Skeletal muscle satellite cell (primary cell): ENCODE data around the gene AMFR.

Experiments
- H3K27me3 ChIP-seq: 2 replicates; pipeline ENCODE4 v1.7.0; 2013; ENCODE audit warnings: low read length; ENCODE audit not compliant: control insufficient read depth, insufficient read depth
- H3K36me3 ChIP-seq: 2 replicates; pipeline ENCODE4 v1.7.0; 2013; ENCODE audit warnings: mild to moderate bottlenecking, control low read depth, low read length; ENCODE audit not compliant: insufficient read depth
- H3K4me1 ChIP-seq: 2 replicates; pipeline ENCODE4 v1.7.0; 2013; ENCODE audit warnings: low read length; ENCODE audit not compliant: control insufficient read depth, insufficient read depth
- H3K4me2 ChIP-seq: 2 replicates; pipeline ENCODE4 v1.7.0; 2013; ENCODE audit warnings: mild to moderate bottlenecking, low read length
- H3K4me3 ChIP-seq: 2 replicates; pipeline ENCODE4 v1.7.0; 2013; ENCODE audit warnings: low read length
- H3K9ac ChIP-seq: 2 replicates; pipeline ENCODE4 v1.7.0; 2013; ENCODE audit warnings: mild to moderate bottlenecking, low read depth, low read length, moderate library complexity
- H3K9me3 ChIP-seq: replicated peaks from 2 replicates; pipeline ENCODE4 v1.7.0; 2013; ENCODE audit warnings: mild to moderate bottlenecking, control low read depth, low read length

AMFR gene

DNA sequence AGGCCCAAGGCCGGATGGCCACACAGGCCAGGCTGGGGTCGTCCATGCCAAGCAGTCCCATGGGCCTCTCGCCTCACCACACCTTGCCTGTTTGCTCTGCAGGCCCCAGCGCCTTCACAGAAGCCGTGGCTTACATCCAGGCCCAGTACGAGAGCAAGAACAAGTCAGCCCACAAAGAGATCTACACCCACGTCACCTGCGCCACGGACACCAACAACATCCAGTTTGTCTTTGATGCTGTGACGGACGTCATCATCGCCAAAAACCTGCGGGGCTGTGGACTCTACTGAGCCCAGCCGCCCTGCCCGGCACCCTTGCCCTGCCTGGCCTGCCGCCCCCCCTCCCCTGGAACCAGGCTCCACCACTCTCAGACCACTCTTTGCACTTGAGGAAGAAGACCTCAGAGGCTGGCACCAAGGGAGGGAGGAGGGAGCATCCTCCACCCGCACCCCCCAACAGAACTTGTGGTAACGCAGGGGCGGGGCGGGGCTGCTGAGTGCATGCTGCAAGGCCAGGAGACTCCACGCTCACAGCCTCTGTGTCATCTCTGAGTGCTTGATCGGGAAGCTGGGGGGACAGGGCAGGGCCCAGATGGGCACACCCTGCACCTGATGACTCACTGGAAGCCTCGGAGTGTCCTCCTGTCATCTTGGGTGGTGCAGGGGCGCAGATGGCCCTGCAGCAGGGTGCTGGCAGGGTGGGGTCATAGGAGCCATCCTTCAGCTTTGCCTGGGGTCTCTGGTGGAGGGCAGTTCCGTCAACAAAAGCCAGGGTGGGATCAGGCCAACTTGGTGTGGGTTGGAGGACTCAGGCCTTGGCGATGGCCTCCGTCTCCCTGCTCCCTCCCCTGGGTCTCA, 81.5 kb downstream of the AMFR start:
- Histone ChIP-seq H3K9ac (no peak overlapping the region), H3K9me3 (no peaks in the 10 kb centered on the region), H3K4me2 (no peak overlapping the region)

DNA sequence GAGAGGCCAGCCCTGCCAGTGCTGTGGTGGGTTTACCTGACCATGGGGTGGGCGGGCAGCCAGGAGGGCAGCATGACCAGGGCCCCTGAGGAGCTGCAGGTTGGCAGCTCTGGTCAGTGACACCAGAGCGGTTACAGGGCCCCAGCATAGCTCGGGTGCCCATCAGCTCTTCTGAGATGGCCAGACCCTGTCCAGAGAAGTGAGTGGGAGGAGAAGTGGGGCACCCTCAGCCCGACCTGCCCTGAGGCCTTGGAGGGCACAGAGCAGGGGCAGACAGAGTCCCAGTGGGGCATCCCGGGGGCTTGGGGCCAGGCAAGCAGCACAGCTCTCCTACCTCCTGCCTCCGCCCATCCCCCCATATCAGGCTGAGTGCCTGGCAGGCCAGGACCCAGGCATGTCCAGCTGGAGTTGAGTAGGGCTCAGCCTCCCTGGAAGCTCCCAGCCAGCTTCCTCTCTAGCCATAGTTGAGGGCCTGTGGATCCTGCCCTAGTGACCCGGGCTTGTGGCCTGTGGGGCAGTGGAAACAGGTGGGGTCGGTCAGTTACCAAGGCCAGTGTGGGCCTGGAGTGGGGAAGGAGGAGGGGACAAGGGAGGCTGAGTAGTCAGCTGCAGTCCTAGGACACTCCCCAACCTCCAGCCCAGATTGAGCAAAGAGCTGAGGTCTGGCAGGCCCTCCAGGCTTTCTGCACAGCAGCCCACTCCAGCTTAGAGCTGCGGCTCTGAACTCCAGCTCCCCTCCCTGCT, 83.5 kb downstream of the AMFR start:
- Histone ChIP-seq H3K9ac (no peak overlapping the region), H3K9me3 (no peaks in the 10 kb centered on the region), H3K4me1 (no peaks in the 10 kb centered on the region), H3K4me3 (no peak overlapping the region), H3K4me2 (no peak overlapping the region), H3K36me3 (no peaks in the 10 kb centered on the region), H3K27me3 (no peaks in the 10 kb centered on the region)

More for the DNA sequence above, 81.5 kb downstream of the AMFR start:
- Histone ChIP-seq H3K27me3 (no peaks in the 10 kb centered on the region), H3K36me3 (no peaks in the 10 kb centered on the region), H3K4me3 (no peak overlapping the region), H3K4me1 (no peaks in the 10 kb centered on the region)

DNA sequence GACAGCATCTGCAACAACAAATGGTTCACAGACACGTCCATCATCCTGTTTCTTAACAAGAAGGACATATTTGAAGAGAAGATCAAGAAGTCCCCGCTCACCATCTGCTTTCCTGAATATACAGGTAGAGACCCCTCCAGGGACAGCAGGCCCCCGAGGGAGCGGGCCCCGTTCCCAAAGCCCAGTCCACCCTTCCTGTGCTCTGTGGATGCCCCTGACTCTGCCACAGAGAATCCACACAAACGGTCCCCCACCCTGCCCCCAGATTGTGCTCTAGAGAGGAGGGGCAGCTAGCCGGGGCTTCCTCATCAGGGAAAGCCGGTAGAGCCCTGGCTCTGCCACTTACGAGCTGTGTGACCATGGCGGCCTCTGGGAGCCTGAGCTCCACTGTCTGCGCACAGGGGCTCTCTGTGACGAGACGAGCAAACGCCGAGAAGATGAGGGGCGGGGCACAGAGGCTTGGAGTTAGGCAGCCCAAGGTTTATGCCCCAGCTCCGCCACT, 84.4 kb downstream of the AMFR start:
- Histone ChIP-seq H3K36me3 (no peaks in the 10 kb centered on the region), H3K27me3 (no peaks in the 10 kb centered on the region), H3K4me3 (no peak overlapping the region), H3K4me1 (no peaks in the 10 kb centered on the region), H3K9ac (no peak overlapping the region), H3K4me2 (no peak overlapping the region), H3K9me3 (no peaks in the 10 kb centered on the region)

DNA sequence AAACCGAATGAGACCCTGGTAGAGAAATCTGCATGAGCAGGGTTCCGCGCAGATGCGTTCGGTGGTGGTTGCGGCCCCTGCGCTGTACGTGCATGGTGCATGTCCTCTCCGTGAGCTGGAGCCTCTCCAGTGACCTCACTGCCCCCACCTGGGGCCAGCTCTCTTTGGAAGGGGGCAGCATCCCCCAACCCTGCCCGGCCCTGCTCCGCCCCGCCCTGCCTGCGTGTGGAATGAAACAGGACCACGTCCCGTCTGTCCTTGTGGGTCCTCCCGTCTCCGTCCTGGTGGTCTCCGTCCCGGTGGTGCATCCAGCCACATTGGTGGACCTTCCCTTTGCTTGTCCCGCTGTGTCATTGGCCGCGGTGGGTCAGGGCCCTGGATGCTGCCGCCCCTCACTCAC, 84.9 kb downstream of the AMFR start:
- Histone ChIP-seq H3K4me3 (no peak overlapping the region), H3K4me1 (no peaks in the 10 kb centered on the region), H3K36me3 (no peaks in the 10 kb centered on the region), H3K9ac (no peak overlapping the region), H3K9me3 (no peaks in the 10 kb centered on the region), H3K4me2 (no peak overlapping the region), H3K27me3 (no peaks in the 10 kb centered on the region)

DNA sequence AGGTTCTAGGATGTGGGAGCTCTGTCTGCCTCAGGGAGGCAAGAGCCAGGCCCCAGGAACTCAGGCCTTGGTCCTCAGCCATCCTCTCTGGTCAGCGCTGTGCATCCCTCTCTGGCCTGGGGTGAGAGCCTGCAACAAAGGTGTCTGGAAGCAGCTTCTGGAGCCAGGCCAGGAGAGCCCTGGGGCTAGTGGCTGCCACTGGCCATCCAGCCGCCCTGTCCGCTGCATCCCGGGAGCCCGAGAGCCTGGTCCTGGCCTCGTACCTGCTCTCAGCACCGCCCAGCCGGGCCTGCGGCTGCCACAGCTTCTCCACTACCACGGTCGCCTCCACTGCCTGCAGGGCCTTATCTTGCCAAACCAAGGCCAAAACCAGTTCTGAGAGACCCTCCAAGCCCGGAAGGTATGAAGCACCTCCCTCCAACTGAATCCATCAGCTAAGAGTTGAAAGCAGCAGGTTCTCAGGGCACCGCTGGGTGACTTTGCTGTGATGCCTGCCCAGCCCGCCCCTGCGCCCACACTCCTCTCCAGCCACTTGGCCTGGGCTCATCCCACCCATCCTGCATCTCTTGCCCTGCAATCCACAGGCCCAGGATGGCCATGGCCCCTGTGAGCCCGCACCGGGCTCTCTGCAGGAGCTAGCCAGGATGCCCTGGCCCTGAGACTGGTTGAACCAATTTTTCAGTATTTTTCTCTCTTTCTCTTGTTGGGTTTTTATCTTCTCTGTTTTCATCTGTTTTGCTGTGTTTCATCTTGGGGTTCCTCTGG, 85.7 kb downstream of the AMFR start:
- no peak overlapping the region for H3K9ac ChIP-seq
- H3K9me3 ChIP-seq, result no peaks in the 10 kb centered on the region
- H3K4me2 ChIP-seq, result no peak overlapping the region
- H3K4me1 ChIP-seq, result no peaks in the 10 kb centered on the region
- H3K27me3 ChIP-seq, result no peaks in the 10 kb centered on the region
- H3K4me3 ChIP-seq, result no peak overlapping the region
- no peaks in the 10 kb centered on the region for H3K36me3 ChIP-seq

DNA sequence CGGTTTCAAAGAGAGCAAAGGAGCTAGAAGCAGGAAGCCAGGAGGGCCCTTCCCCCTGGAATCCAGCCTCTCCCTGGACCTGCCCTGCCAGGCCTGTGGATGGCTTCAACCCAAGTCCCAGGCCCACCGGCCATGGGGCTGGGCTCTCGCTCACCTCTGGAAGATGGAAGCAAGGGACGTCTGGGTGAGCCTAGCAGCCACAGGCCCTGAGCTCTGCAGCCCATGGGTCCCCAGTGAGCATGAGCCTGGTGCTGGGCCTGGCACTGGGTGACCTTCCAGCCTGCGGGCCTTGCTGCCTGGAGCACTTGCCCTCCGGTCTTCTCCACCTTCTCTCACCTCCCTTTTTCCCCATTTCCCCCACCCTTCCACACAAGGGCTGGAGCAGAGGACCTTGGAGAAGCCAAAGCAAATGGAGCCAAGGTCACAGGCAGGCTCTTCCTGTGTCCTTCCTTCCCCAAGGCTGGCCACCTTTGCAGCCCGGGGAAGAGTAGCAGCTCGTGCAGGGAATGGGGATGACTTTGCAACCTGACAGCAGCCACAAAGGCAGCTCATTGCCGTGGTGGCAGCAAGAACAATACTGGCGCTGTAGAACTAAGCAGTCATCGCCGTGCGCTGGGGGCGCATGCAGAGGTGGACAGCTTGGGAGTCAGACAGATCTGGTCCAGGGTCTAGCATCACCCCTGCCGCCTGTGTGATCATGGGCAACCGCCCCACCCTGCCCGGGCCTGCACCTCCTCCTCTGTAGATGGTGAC, 86.6 kb downstream of the AMFR start:
- Histone ChIP-seq H3K27me3 (no peaks in the 10 kb centered on the region), H3K4me1 (no peaks in the 10 kb centered on the region), H3K4me3 (no peak overlapping the region), H3K9ac (no peak overlapping the region), H3K36me3 (no peaks in the 10 kb centered on the region), H3K4me2 (no peak overlapping the region), H3K9me3 (no peaks in the 10 kb centered on the region)

DNA sequence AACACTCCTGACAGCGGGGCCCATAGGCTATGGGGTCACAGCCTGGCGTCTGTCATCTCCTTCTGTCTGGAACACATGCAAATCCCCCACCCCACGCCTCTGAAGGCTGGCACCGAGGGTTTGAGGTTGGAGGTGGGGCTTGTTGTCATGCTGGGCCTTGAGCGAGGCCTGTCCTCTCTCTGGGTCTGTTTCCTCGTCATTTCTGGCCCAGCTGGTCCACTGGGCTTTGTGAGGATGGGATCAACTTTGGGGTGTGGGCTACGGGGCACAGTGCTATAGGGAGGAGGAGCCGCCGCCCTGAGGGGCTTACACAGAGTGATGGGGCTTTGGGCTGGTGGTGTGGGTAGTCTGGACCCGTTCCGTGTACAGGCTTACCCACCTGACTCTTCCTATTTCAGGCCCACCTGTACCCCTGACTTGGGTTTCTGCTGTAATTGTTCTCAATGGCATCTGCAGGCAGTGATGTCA, 87.5 kb downstream of the AMFR start:
- Histone ChIP-seq H3K27me3 (no peaks in the 10 kb centered on the region), H3K9ac (no peak overlapping the region), H3K36me3 (no peaks in the 10 kb centered on the region), H3K4me3 (no peak overlapping the region), H3K4me1 (peaks cover under 1% of the 10 kb centered on the region), H3K9me3 (no peaks in the 10 kb centered on the region), H3K4me2 (no peak overlapping the region)

DNA sequence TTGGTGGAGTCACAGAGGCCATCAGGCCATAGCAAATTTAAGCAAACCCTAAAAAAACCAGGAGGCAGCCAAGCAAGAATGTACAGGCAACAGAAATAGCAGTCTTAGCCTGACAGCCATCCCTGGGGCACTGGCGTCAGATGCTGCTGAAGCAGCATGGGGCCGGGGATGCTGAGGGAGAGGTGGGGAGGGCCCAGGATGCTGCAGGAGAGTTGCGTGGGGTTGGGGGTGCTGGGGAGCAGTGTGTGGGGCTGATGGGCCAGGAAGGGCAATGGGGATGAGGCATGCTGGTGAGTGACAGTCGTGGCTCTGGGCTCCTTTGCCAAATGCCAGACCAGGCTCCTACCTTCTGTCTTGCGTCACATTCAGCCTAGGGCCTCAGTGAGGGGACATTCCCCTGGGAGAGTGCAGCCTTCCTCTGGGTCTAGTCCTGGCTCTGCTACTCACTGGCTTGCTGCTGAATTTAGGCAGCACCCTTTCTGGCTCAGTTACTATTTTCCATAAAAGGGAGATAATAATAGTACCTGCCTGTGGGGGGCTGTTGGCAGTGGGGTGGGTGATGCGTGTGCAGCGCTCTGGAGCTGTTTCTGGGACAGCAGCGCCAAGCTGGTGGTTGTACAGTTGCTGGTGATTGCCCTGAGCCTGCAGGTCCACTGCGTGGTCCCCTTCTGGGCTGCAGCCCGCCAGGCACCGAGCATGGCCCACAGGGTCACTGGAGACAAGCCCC, 88.1 kb downstream of the AMFR start:
- Histone ChIP-seq H3K9ac (no peak overlapping the region), H3K9me3 (no peaks in the 10 kb centered on the region), H3K36me3 (no peaks in the 10 kb centered on the region), H3K4me3 (no peak overlapping the region), H3K27me3 (no peaks in the 10 kb centered on the region), H3K4me2 (no peak overlapping the region), H3K4me1 (peaks cover 3% of the 10 kb centered on the region)

DNA sequence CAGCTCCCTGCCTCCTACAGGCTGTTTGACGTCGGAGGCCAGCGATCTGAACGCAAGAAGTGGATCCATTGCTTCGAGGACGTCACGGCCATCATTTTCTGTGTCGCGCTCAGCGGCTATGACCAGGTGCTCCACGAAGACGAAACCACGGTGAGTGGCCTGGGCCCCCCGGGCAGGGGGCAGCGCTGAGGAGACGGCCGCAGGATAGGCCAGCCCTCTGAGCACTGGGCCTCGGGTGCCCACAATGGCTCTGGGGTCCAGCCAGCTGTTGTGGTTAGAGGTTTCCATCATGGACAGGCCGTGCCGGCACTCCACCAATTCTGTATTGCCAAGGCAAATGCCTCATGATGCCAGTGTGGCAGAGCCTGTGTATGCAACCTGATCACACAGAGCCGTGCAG, 88.6 kb downstream of the AMFR start:
- no peaks in the 10 kb centered on the region for H3K9me3 ChIP-seq
- H3K27me3 ChIP-seq, result no peaks in the 10 kb centered on the region
- no peak overlapping the region for H3K9ac ChIP-seq
- H3K4me2 ChIP-seq, result no peak overlapping the region
- no peak overlapping the region for H3K4me3 ChIP-seq
- no peaks in the 10 kb centered on the region for H3K36me3 ChIP-seq
- H3K4me1 ChIP-seq, result peaks cover 3% of the 10 kb centered on the region

DNA sequence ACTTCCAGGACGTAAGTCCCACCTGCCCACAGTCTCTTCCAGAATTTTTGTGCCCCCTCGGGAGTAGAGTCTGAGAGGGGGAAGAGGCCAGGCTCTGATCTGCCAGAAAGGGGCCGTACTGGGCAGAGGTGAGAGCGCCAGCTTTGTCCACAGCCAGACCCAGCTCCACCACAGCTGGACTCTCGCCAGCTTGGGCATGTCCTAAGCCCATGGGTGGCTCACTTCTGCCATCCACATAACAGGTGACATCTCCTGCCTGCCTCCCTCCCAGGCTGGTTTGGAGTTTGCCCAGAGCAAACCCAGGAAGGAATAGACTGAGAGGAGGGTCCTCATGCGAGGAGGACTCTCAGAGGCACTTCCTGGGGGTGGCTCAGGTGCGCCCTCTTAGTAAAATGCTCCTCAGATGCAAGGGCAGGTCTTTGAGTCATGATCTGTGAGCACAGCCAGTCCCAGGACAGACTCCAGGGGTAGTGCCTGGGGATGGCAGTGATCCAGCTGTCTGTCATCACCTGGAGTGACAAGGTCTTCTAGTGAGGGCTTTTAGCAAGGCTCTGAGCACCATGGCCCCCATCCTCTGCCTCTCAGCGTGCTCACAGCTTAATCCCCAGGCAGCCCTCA, 89.2 kb downstream of the AMFR start:
- no peak overlapping the region for H3K9ac ChIP-seq
- peaks cover 3% of the 10 kb centered on the region for H3K4me1 ChIP-seq
- H3K4me3 ChIP-seq, result no peak overlapping the region
- no peaks in the 10 kb centered on the region for H3K9me3 ChIP-seq
- no peaks in the 10 kb centered on the region for H3K36me3 ChIP-seq
- no peak overlapping the region for H3K4me2 ChIP-seq
- no peaks in the 10 kb centered on the region for H3K27me3 ChIP-seq
